NCI-H146 treated with DMSO at 0.1 percent for 48 hours (cell line): ENCODE measurements around the gene PBX1.

Experiments
- DNase-seq: peaks from one replicate; lab custom pipeline; 2025; ENCODE audit not compliant: unreplicated experiment; lab: John Stamatoyannopoulos, UW

Gene PBX1

GRCh38 chr1:164901031-164901430 is 342.0 kb downstream of the PBX1 start:
- no peak for DNase-seq
